ENCODE data around the gene IFI27. TPM values are rescaled to one million over a fixed set of nuclear protein-coding genes. Genes with fewer than 3 reads are reported as not detected.

Gene IFI27
- total RNA-seq, 1 donor from 2014 or later: 312 TPM

DNA sequence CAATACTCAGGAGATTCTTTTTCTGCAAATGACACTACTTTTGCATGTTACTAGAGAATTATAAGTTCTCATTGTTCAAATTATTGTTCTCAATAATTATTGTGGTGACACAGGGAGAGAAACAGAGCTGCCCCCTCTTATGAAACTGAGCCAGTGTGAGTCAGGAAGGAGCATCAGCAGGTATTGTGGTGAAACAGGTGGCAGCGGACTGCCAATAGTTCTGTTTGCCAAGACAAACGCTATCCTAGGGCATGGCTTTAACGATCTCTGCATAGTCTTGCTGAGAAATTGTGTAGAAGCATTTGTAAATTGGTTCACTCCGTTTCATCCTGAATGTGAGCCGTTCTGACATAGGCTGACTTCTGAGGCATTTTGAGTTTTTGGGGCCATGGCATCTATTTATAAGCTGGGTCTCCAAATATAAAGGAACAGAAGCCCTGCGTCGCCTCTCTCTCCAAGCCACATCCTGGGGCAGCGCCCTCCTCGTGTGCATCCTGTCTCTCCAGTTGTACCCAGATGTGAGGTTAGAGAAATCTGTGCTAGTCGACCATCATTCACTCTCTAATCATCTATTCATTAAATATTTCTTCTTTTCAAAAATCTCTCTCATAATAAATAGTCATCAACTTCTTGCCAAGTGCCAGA is 47.8 kb downstream of the IFI27 start:
- Histone ChIP-seq H3K27me3 (no peaks in the 10 kb centered on the region), H3K4me3 (no peak overlapping the region), H3K4me1 (peaks cover 4% of the 10 kb centered on the region), H3K36me3 (no peaks in the 10 kb centered on the region), H3K27ac (no peak overlapping the region), H3K9me3 (no peaks in the 10 kb centered on the region)
- ATAC-seq: no peak
- TF ChIP-seq, protein P1, sequence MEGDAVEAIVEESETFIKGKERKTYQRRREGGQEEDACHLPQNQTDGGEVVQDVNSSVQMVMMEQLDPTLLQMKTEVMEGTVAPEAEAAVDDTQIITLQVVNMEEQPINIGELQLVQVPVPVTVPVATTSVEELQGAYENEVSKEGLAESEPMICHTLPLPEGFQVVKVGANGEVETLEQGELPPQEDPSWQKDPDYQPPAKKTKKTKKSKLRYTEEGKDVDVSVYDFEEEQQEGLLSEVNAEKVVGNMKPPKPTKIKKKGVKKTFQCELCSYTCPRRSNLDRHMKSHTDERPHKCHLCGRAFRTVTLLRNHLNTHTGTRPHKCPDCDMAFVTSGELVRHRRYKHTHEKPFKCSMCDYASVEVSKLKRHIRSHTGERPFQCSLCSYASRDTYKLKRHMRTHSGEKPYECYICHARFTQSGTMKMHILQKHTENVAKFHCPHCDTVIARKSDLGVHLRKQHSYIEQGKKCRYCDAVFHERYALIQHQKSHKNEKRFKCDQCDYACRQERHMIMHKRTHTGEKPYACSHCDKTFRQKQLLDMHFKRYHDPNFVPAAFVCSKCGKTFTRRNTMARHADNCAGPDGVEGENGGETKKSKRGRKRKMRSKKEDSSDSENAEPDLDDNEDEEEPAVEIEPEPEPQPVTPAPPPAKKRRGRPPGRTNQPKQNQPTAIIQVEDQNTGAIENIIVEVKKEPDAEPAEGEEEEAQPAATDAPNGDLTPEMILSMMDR (IDR thresholded peaks at IDR 0.05): no peak
- intact Hi-C loops (cut with DNase I): no loop called here
- no peak for DNase-seq

DNA sequence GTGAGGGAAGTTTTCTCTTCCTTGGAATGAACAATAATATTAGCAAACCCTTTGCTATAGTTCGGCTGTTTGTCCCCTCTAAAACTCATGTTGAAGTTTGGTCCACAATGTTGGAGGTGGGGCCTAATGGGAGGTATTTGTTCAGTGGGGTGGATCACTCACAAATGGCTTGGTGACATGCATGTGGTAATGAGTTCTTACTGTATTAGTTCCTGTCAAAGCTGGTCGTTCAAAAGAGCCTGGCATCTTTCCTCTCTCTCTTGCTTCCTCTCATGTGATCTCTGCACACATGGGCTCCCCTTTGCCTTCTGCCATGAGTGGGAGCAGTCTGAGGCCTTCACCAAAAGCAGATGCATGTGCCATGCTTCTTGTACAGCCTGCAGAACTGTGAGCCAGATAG is 50.5 kb downstream of the IFI27 start:
- DNase-seq (no peak), ATAC-seq (no peak)
- Histone ChIP-seq H3K4me1 (peaks cover 4% of the 10 kb centered on the region), H3K9me3 (no peaks in the 10 kb centered on the region), H3K4me3 (no peak overlapping the region), H3K27me3 (no peaks in the 10 kb centered on the region), H3K27ac (no peak overlapping the region), H3K36me3 (no peaks in the 10 kb centered on the region)
- intact Hi-C loops (cut with DNase I): no loop called here
- TF ChIP-seq, protein P1 (IDR thresholded peaks at IDR 0.05): no peak

DNA sequence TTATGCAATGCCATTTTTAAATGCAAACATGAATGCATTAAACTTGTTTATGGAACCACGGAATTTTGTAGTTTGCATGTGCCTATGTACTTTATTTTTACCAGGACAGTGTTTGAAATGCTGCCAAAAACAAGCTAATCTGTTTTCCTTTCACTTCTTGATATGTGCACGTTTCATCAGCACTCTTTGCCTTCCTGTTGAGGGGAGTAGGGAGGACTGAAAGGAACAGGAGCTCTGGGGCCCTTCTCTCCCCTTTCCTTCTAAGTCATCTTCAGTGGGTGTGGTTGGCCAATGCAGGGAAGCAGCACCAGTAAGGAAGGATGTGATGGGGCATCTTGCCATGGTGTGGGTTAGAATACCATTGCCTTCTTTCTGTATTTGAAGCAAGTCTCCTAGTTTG is 51.4 kb downstream of the IFI27 start:
- intact Hi-C loops (cut with DNase I): no loop called here
- Histone ChIP-seq H3K36me3 (no peaks in the 10 kb centered on the region), H3K27ac (no peak overlapping the region), H3K27me3 (no peaks in the 10 kb centered on the region), H3K4me3 (no peak overlapping the region), H3K4me1 (no peaks in the 10 kb centered on the region), H3K9me3 (no peaks in the 10 kb centered on the region)
- DNase-seq: no peak
- TF ChIP-seq, protein P1 (IDR thresholded peaks at IDR 0.05): no peak
- ATAC-seq: peak; percentile 28

DNA sequence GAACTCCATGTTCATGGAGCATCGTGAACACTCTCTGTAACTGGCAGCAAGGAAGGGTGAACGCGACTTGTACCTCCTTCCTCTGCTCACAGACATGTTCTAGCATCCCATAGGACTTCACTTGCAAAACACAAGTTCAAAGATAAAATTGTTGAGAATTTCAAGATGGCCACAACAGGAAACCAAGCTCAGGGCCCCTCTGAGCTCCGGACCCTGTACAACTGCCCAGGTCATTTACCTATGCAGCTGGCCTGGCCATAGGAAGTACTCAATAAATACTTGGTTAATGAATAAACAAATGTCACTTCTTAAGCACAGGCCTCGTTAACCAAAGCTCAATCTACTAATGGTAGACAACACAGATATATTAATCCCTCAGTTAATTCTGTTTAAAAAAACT is 51.9 kb downstream of the IFI27 start:
- Histone ChIP-seq H3K9me3 (no peaks in the 10 kb centered on the region), H3K27ac (no peak overlapping the region), H3K36me3 (no peaks in the 10 kb centered on the region), H3K4me3 (no peak overlapping the region), H3K27me3 (no peaks in the 10 kb centered on the region), H3K4me1 (no peaks in the 10 kb centered on the region)
- DNase-seq (no peak), ATAC-seq (no peak)
- TF ChIP-seq, protein P1 (IDR thresholded peaks at IDR 0.05): no peak
- intact Hi-C loops (cut with DNase I): no loop called here

DNA sequence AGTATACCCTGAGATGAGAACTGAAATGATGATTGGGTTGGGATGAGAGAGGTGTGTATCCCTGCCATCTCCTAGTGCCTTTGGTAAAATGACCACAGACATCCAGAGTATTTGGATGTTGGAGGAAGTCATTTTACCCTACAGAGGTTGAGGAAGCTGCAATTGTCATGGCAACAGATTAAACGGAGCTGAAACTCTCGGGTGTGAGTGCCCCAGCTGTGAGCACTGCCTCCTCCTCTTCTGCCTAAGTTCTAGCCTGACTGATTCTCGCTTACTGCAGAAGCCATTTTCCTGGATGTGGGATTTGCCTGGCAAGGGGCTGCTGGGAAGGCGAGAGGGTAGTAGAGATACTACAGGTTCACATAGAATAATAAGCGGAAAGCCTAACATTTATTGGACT is 53.3 kb downstream of the IFI27 start:
- Histone ChIP-seq H3K27me3 (no peaks in the 10 kb centered on the region), H3K9me3 (no peaks in the 10 kb centered on the region), H3K4me3 (no peak overlapping the region), H3K27ac (no peak overlapping the region), H3K4me1 (no peaks in the 10 kb centered on the region), H3K36me3 (no peaks in the 10 kb centered on the region)
- ATAC-seq: no peak
- intact Hi-C loops (cut with DNase I): no loop called here
- TF ChIP-seq, protein P1 (IDR thresholded peaks at IDR 0.05): no peak
- no peak for DNase-seq
